ENCODE measurements around the gene BCKDHB. TPM values are rescaled to one million over a fixed set of nuclear protein-coding genes. Genes with fewer than 3 reads are reported as not detected.

Gene BCKDHB
- total RNA-seq, 1 experiment from 2014 or later, result 17.7 TPM

- intact Hi-C loops (cut with micrococcal nuclease), result loop anchor here (10.0 kb wide), 1 partner anchor 399 kb away; no protein-coding TSS in a partner anchor
- TF ChIP-seq, protein P1, sequence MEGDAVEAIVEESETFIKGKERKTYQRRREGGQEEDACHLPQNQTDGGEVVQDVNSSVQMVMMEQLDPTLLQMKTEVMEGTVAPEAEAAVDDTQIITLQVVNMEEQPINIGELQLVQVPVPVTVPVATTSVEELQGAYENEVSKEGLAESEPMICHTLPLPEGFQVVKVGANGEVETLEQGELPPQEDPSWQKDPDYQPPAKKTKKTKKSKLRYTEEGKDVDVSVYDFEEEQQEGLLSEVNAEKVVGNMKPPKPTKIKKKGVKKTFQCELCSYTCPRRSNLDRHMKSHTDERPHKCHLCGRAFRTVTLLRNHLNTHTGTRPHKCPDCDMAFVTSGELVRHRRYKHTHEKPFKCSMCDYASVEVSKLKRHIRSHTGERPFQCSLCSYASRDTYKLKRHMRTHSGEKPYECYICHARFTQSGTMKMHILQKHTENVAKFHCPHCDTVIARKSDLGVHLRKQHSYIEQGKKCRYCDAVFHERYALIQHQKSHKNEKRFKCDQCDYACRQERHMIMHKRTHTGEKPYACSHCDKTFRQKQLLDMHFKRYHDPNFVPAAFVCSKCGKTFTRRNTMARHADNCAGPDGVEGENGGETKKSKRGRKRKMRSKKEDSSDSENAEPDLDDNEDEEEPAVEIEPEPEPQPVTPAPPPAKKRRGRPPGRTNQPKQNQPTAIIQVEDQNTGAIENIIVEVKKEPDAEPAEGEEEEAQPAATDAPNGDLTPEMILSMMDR (IDR thresholded peaks at IDR 0.05; ENCODE audit: unreplicated experiment), result no peak
- BruUV-seq (replicated peaks), result no TSS peak
- H3K9me3 Mint-ChIP-seq (ENCODE audit: unreplicated experiment), result no peaks in the 10 kb centered on the region
- peaks cover 10% of the 10 kb centered on the region for H3K4me1 Mint-ChIP-seq (ENCODE audit: insufficient read depth, unreplicated experiment)
- peaks cover 11% of the 10 kb centered on the region for H3K36me3 Mint-ChIP-seq (ENCODE audit: insufficient read depth, unreplicated experiment)
- POLR2A ChIA-PET, result no interaction called here
- H3K27ac Mint-ChIP-seq (ENCODE audit: low read depth, unreplicated experiment), result no peak overlapping the region
- CTCF ChIA-PET, result interaction anchor here (0.7 to 1.0 kb wide), 2 partner anchors 12 to 777 kb away, joined by 3 to 4 read pairs; no protein-coding TSS in a partner anchor
- no peak overlapping the region for H3K4me3 Mint-ChIP-seq (ENCODE audit: unreplicated experiment)
- H3K27me3 Mint-ChIP-seq (ENCODE audit: insufficient read depth, unreplicated experiment), result no peaks in the 10 kb centered on the region
- DNase-seq (ENCODE audit: unreplicated experiment), result no peak
These were observed 39.5 kb downstream of the BCKDHB start for GRCh38 chr6:80145921-80146320.

- CTCF ChIA-PET, result no interaction called here
- Mint-ChIP-seq H3K27ac (ENCODE audit: low read depth, unreplicated experiment) (no peak overlapping the region), H3K36me3 (ENCODE audit: insufficient read depth, unreplicated experiment) (peaks cover 11% of the 10 kb centered on the region), H3K4me3 (ENCODE audit: unreplicated experiment) (no peak overlapping the region), H3K27me3 (ENCODE audit: insufficient read depth, unreplicated experiment) (no peaks in the 10 kb centered on the region), H3K4me1 (ENCODE audit: insufficient read depth, unreplicated experiment) (peaks cover 7% of the 10 kb centered on the region), H3K9me3 (ENCODE audit: unreplicated experiment) (no peaks in the 10 kb centered on the region)
- DNase-seq (ENCODE audit: unreplicated experiment), result no peak
- TF ChIP-seq, protein P1 (IDR thresholded peaks at IDR 0.05; ENCODE audit: unreplicated experiment), result no peak
- no TSS peak for BruUV-seq (replicated peaks)
- POLR2A ChIA-PET, result no interaction called here
- intact Hi-C loops (cut with micrococcal nuclease), result loop anchor here (10.0 kb wide), 1 partner anchor 397 kb away; no protein-coding TSS in a partner anchor
These were observed 41.7 kb downstream of the BCKDHB start for GRCh38 chr6:80148220-80148619.

- Mint-ChIP-seq H3K27me3 (ENCODE audit: insufficient read depth, unreplicated experiment) (no peaks in the 10 kb centered on the region), H3K36me3 (ENCODE audit: insufficient read depth, unreplicated experiment) (peaks cover 11% of the 10 kb centered on the region), H3K4me1 (ENCODE audit: insufficient read depth, unreplicated experiment) (no peaks in the 10 kb centered on the region), H3K9me3 (ENCODE audit: unreplicated experiment) (no peaks in the 10 kb centered on the region), H3K4me3 (ENCODE audit: unreplicated experiment) (no peak overlapping the region), H3K27ac (ENCODE audit: low read depth, unreplicated experiment) (no peak overlapping the region)
- intact Hi-C loops (cut with micrococcal nuclease), result no loop called here
- POLR2A ChIA-PET, result interaction anchor here (0.8 to 1.6 kb wide), 4 partner anchors 8 to 45 kb away, joined by 3 to 5 read pairs (median 4); partner anchors contain the start of gene BCKDHB
- DNase-seq (ENCODE audit: unreplicated experiment), result no peak
- no TSS peak for BruUV-seq (replicated peaks)
- CTCF ChIA-PET, result interaction anchor here (0.6 to 1.4 kb wide), 4 partner anchors 14 to 181 kb away, joined by 3 to 5 read pairs (median 3); no protein-coding TSS in a partner anchor
- TF ChIP-seq, protein P1 (IDR thresholded peaks at IDR 0.05; ENCODE audit: unreplicated experiment), result no peak
These were observed 45.2 kb downstream of the BCKDHB start for GRCh38 chr6:80151635-80152034.

DNA sequence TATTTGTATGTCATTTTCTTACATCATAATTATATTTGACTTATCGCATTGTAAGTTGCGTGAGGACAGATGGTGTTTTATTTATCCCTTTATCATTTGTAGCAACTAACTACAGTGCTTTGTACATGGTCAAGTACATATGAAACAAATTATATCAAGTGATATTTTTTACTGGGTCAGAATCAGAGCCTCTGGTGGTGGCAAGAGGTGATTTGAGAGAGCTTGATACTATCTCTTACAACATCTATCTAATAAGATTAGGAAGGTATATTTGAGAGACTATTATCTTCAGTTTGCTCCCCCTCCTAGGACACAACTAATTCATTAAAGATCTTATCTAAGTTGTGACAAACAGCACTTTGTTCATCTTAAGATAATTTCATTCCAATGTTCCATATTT is 47.7 kb downstream of the BCKDHB start:
- Mint-ChIP-seq H3K36me3 (ENCODE audit: insufficient read depth, unreplicated experiment) (no peaks in the 10 kb centered on the region), H3K4me3 (ENCODE audit: unreplicated experiment) (no peak overlapping the region), H3K4me1 (ENCODE audit: insufficient read depth, unreplicated experiment) (no peaks in the 10 kb centered on the region), H3K27ac (ENCODE audit: low read depth, unreplicated experiment) (no peak overlapping the region), H3K9me3 (ENCODE audit: unreplicated experiment) (no peaks in the 10 kb centered on the region), H3K27me3 (ENCODE audit: insufficient read depth, unreplicated experiment) (no peaks in the 10 kb centered on the region)
- ChIA-PET CTCF (no interaction called here), POLR2A (interaction anchor here (2.1 kb wide), 1 partner anchor 9 kb away, joined by 8 read pairs; no protein-coding TSS in a partner anchor)
- DNase-seq (ENCODE audit: unreplicated experiment), result no peak
- TF ChIP-seq, protein P1 (IDR thresholded peaks at IDR 0.05; ENCODE audit: unreplicated experiment), result no peak
- no TSS peak for BruUV-seq (replicated peaks)
- intact Hi-C loops (cut with micrococcal nuclease), result no loop called here
